HG03575 (cell line): ENCODE measurements around the gene LACRT.
"Not testable (repeated sequence)": the region's sequence is repeated elsewhere in the genome, so short reads cannot be mapped to it uniquely, and the experiment has no call there.

Source experiments
- ATAC-seq: cut with Tn5 transposase; IDR thresholded peaks from one replicate; pipeline ENCODE4 v1.9.1; 2021; ENCODE audit not compliant: unreplicated experiment, insufficient number of reproducible peaks, low FRiP score; ENCODE audit errors: extremely low read depth

Gene LACRT

GRCh38 chr12:54634795-54635194, at the start of gene LACRT:
Gene LACRT, minus strand, starts transcription at chr12:54634895. Its CDS starts 54 bp downstream, at chr12:54634841.
- no peak for ATAC-seq

GRCh38 chr12:54683398-54683797, 48.7 kb upstream of the LACRT start:
- no peak for ATAC-seq

DNA sequence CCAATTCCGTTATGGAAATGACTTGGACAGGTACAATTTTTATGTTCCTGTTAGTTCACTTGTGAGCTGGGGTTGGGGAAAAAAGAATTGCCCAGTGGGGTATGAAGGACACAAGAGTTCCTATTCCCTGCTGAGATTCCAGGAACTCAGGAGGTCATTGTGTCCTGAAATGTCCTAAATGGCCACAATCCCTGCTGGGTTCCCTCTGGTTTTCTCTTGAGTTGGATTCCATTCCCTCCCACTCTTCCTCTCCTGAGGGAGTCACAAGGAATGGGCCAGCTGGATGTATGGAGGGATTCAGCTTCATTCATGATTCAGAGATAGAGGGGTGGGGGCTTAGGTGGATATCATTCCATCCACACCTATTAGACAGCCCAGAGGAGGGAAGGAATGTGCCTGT, 48.0 kb upstream of the LACRT start:
- ATAC-seq: no peak

DNA sequence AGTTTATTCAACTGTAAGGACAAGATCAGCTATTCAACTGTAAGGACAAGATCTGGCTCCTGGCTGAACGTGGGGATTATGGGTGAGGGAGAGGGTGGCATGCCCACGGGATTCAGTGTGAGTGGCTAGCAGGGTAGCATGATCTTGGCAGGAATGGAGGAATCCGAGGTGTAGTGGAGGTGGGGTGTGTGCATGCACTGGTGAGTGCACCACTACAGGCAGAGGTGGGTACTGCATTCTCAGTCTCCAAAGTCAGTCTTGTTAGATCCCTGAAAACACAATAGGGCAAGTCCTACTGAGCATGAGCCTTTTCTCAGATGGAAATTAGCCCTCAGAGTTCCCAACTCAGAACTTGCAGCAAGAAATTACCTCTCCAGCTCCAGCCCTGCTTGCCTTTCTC, 45.7 kb upstream of the LACRT start:
- ATAC-seq: no peak

- ATAC-seq: no peak
Observed at GRCh38 chr12:54678131-54678530, 43.4 kb upstream of the LACRT start.

DNA sequence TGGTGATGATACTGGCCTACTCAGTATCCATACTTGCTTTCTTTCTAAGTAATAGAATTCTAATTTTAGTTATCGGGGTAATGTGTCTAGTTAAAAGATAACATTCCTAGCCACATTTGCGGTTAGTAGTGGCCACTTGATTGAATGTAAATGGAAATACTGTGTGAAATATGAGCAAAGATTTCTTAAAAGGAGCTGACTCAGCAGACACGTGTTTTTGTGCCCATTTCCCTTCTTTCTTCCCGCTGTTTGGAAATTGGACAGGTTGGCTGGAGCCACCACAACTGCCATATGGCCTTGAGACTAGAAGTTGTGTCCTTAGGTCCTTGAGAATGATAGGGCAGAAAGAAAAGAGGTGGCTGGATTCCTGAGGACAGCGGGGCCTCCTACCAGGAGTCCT, 33.2 kb upstream of the LACRT start:
- ATAC-seq: no peak

- ATAC-seq: no peak
Observed at GRCh38 chr12:54666008-54666407, 31.3 kb upstream of the LACRT start.

- ATAC-seq: not testable (repeated sequence)
Observed at GRCh38 chr12:54665022-54665635, 30.4 kb upstream of the LACRT start.

DNA sequence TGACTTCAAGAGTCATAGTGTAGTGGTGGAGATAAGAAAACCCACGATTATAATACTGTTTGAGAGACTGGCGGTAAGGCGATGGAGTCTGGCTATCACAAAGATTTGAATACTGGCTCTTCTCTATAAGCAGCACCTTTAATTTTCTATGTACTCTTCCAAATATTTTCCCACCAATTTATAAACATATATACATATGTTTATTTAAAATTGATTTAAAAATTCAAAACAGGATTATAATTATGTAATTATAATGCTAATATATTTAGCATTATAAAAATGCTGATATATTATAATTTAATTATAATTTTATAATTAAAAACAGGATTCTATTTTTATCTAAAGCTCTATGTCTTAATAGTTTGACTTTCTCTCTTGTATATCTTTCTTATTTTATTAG, 28.9 kb upstream of the LACRT start:
- ATAC-seq: no peak

- no peak for ATAC-seq
Observed at GRCh38 chr12:54662026-54662425, 27.3 kb upstream of the LACRT start.

DNA sequence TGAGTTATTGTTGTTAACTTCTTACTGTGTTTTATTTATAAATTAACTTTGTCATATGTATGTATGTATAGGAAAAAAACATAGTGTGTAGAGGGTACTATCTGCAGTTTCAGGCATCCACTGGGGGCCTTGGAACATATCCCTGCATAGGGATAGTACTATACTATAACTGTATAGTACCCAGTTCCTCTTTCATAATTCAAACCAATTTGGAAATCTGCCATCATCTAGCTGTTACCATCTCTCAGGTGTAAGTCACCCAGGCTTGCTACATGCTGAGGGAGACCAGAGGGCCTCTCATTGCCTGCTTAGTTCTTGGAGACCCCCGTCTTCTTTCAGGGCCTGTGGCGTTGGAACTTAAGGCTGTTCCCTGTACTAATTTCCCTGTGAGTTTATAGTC, 26.4 kb upstream of the LACRT start:
- ATAC-seq: no peak

DNA sequence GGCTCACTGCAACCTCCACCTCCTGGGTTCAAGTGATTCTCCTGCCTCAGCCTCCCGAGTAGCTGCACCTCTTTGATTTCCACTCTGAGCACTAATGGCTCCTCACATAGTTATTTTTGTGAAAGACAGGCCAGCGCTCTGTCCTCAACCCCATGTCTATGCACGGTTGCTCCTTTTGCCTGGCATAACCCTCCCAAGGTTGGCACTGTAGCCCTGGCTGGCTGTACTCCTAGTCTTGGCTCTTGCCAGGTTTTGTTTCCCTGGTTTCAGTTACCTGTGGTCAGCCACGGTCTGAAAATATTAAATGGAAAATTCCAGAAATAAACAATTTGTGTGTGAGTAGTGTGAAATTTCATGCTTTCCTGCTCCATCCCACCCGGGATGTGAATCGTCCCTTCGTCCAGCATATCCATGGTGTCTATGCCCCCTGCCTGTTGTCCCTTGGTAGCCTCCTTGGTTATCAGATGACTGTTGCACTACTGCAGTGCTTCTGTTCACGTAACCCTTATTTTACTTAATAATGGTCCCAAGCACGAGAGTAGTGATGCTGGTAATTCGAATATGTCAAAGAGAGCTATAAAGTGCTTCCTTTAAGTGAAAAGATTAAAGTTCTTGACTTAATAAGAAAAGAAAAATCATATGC, 25.7 kb upstream of the LACRT start:
- ATAC-seq: no peak

DNA sequence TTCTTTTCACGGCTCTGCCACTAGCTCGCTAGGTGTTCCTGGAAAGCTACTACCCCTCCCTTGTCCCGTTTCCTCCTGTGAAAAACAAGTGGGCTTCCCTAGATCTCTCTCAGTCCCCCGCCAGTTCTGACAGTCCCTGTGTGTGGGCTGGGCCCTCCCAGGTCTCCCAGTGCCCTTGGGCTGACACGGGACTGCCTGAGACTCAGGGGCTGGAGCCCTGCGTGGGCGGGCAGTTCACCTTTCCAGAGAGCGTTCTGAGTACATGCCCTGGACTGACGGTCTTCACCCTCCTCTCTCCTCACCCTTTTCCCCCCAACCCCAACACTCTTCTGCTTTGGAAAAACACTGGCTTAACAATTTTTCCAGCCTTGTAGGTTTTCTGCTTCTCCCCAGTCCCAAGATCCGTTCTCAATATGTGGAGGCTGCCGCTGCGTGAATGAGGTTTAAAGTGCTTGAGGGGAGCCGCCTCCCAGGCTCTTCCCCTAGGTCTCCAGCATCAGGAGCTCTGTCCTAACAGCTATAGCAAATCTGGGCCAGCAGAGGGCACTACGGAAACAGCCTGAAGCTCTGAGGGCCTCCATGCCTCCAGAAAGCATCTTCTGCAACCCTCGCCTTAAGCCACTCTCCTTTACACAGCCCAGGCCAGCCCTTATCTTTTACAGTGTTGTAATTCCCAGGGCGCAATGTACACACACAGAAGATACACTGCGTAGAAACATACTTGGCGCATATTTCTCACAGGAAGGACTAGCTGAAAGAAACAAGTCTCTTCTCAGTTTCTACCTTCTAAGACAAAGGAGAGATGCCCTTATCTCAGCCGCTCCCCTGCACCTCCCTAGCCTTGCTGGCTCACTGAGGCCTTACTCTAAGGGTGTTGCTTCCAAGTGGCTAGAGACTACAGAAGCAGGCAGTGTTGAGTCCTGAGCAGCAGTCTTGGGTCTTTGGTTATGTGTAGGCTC, 23.9 kb upstream of the LACRT start:
- no peak for ATAC-seq

GRCh38 chr12:54657105-54657607, 22.5 kb upstream of the LACRT start:
- ATAC-seq: no peak

DNA sequence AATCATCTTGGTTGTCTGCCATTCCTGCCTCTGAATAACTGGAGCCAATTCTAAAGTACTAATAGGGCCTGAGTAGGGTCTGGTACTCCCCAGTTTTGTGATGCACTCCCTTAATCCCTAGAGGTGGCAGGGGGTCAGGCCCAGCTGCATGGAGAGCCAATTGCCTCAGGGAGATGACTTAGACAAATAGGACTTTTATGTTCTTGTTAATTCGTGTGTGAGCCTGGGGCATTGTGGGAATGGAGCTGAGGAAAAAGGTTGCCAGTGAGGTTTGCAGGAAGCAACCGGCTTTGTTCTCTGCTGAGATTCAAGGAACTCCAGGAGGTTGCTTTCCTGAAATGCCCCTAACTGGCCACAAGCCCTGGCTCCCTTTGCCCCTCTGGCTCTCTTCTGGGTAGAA, 20.2 kb upstream of the LACRT start:
- no peak for ATAC-seq

DNA sequence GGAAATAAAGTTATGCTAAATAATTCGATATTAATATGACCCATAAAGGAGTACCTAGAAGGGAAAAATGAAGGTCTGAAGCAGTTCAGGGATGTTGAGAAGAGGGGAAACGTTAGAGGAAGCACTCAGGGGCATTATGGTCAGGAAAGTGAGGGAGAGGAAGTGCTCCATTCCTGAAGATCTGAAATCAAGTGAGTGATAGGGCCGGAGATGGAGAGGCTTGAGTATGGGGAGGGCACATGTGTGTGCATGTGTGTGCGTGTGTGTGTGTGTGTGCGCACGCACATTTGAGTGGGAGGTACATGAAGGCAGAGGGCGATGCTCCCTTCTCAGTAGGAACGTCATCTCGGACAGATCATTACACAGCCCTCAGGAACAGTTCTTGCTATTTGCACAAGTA, 18.3 kb upstream of the LACRT start:
- no peak for ATAC-seq

DNA sequence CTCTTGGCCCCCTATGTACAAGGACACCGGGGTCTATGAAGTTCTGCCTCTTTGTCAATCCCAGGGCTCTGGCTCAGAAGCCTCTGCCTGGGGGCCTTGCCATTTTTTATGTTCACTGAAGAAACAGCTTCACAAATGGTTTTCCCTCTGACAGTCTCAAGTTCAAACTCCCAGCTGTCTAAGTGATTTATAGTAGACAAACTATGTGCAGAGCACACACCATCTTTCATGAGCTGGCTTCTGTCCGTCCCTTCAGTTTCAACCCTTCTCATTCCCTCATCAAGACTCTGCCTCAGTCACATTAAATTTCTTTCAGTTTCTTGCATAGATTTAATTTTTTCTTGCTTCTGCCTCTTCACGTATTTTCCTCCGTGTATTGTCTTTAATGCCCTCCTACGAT, 16.2 kb upstream of the LACRT start:
- no peak for ATAC-seq

- no peak for ATAC-seq
Observed at GRCh38 chr12:54650409-54650808, 15.7 kb upstream of the LACRT start.

DNA sequence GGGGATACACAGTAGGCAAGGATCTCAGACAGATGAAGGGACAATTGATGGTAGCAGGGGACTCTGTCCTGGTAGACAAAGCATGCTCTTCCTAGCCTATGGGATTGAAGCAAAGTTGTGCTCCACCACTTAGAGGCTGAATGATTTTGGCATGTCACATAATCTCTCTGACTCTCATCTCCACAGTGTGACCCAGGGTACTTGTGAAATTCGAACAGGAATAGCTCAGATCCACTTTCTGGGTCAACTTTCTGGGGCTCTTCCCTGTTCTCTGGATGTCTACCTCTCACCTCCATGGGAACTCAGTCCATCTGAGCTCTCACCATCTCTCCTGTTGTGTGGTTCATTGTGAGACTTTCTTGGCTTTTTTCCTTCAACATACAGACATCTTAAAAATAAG, 15.1 kb upstream of the LACRT start:
- ATAC-seq: no peak

- ATAC-seq: no peak
Observed at GRCh38 chr12:54648265-54648664, 13.6 kb upstream of the LACRT start, which contains the start of gene DCD. Gene DCD, minus strand, starts transcription at chr12:54648365. Its CDS starts 62 bp downstream, at chr12:54648303.
